ENCODE results near the gene ZBTB17. TPM values are rescaled to one million over a fixed set of nuclear protein-coding genes. Genes with fewer than 3 reads are reported as not detected.
A peak's percentile ranks its signal among the peaks of the same experiment; 100 is the strongest.

ZBTB17 gene
- total RNA-seq, 2 donors from 2014 or later = 44.7 to 54.9 TPM

- Mint-ChIP-seq H3K27ac (peak overlapping the region; percentile 89 to 99), H3K36me3 (peaks cover 7 to 13% of the 10 kb centered on the region in 2 donors), H3K9me3 (no peaks in the 10 kb centered on the region)
- ATAC-seq (peak; percentile 0 to 3), DNase-seq (ENCODE audit: low spot score in 2 of 2) (no peak)
Observed at GRCh38 chr1:15948595-15949452, 27.1 kb downstream of the ZBTB17 start.

DNA sequence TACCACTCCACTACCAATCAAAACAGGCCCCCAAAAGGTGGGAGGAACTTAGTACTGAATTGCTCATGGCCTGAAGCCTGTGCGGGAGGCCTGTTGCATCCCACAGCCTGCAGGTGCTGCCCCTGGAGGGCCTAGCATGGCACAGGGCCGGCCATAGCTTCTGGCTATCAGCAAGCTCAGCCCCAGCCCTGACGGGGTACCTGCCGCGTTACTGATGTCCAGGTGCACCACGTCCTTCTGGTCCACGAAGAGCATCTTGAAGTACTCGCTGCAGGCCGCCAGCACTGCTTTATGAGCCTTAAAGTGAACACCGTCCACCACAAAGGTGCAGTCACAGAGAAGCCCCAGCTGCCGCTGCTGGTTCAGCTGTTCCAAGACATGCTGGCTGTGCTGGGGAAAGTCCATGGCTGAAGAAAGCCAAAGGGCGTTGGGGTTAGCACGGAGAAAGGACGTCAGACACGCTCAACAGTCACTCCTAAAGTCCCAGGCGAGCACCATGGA, 27.8 kb downstream of the ZBTB17 start:
- Mint-ChIP-seq H3K36me3 (peaks cover 7 to 8% of the 10 kb centered on the region in 2 donors), H3K9me3 (no peaks in the 10 kb centered on the region), H3K27ac (peak overlapping the region; percentile 89 to 92)
- DNase-seq (ENCODE audit: low spot score in 2 of 2) (no peak), ATAC-seq (no peak)

DNA sequence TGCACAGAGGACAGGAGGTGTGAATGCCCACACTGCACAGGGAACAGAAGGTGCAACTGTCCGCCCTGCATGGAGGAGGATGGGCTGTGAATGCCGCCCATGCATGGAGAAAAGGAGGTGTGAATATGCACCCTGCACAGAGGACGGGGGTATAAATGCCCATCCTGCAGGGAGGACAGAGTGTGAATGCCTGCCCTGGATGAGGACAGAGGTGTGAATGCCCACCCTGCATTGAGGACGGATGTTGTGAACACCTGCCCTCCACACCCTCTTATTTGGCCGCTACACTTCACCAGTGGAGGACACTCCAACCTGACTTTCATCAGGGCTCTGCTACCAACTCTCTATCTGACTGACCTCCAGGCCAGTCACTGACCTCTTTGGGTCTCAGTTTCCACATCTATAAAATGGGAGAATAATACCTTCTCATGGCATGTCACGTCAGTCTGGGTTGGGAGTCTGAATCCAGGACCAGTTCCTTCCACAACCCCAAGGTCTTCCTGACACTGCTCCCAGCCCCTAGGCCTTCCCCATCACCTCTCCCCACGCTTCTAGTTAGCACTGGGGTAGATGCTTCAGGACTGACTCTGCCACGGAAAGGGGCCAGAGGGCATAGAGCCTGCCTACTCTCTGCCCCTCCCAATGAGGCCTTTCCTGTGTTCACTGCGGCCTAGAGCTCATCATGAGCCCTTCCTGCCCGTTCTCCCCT, 28.4 kb downstream of the ZBTB17 start:
- Mint-ChIP-seq H3K27ac (peak overlapping the region; percentile 89 to 92), H3K9me3 (no peaks in the 10 kb centered on the region), H3K36me3 (peaks cover 7 to 8% of the 10 kb centered on the region in 2 donors)
- no peak for DNase-seq (ENCODE audit: low spot score in 2 of 2)
- ATAC-seq = no peak

- H3K36me3 Mint-ChIP-seq = peaks cover 7 to 8% of the 10 kb centered on the region in 2 donors
- DNase-seq (ENCODE audit: low spot score in 2 of 2) = no peak
- ATAC-seq = no peak
- H3K27ac Mint-ChIP-seq = peak overlapping the region; percentile 13 to 81
- no peaks in the 10 kb centered on the region for H3K9me3 Mint-ChIP-seq
Observed at GRCh38 chr1:15946571-15947381, 29.1 kb downstream of the ZBTB17 start.

- no peak for DNase-seq (ENCODE audit: low spot score in 2 of 2)
- H3K9me3 Mint-ChIP-seq = no peaks in the 10 kb centered on the region
- peak overlapping the region; percentile 13 to 81 for H3K27ac Mint-ChIP-seq
- ATAC-seq = no peak
- peaks cover 7 to 8% of the 10 kb centered on the region in 2 donors for H3K36me3 Mint-ChIP-seq
Observed at GRCh38 chr1:15945832-15946448, 30.0 kb downstream of the ZBTB17 start.

DNA sequence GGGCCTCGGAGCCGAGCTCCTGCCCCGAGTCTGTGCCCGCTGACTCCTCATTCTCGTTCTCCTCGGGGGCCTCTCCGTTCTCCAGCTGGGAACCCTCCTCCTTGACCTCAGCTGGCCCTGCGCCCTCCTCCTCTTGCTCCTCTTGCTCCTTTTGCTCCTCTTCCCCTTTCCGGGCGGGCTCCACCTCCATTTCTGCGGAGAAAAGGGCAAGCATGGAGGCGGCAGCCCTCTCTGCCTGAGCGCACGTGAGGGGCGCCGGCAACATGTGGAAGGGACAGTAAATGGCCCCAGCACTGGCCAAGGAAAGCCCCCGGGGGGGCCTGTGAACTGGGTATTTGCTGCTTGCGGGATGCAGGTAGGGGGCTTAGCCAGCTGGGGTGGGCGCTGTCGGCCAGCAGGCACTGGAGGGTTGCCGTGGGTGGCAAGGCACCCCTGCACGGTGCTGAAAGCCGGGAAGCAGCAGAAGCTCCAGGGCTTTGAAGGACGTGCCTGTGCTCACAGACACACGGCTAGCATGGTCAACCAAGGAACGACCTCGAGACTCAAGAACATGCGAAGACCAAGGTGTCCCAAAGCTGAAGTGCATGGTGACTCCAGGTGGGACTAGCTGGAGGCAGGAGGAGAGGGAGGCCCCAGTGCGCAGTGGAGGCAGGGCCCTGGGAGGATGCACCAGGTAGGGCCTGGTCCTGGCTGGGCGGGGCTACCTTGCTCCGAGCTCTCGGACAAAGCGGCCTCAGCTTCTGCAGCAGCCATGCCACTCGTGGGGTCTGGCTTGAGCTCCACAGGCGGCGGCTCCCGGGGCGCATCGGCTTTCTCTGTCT, 30.7 kb downstream of the ZBTB17 start:
- DNase-seq (ENCODE audit: low spot score in 2 of 2) (no peak), ATAC-seq (no peak)
- Mint-ChIP-seq H3K27ac (peak overlapping the region in 1 of 2 donors; percentile 86), H3K36me3 (peaks cover 7 to 8% of the 10 kb centered on the region in 2 donors), H3K9me3 (no peaks in the 10 kb centered on the region)

DNA sequence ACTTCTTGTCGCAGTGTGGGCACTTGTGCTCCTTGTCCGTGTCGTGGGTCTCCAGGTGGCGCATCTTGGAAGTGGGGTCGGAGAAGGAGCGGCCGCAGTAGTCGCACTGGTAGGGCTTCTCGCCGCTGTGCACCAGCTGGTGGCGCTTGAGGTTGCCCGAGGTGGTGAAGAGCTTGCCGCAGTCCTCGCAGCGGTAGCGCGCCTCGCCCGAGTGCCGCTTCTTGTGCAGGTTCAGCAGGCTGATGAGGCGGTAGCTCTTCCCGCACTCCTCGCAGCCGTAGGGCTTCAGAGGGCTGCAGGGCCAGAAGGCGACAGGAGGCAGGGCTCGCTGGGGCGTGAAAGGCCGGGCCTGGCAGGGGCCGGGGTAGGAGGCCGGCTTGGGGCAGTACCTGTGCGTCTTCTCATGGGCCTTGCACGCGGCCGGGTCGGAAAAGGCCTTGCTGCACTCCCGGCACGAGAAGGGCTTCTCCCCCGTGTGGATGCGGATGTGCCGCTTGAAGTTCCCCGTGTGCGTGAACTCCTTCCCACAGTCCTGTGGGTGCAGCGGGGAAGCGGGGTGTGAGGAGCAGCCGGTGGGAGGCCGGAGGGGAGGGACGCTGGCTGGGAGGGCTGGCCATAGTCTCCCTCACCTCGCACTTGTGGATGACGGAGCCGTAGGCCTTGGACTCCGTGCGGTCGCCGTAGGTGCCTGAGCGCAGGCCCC, 31.4 kb downstream of the ZBTB17 start:
- Mint-ChIP-seq H3K9me3 (no peaks in the 10 kb centered on the region), H3K27ac (no peak overlapping the region), H3K36me3 (peaks cover 7 to 9% of the 10 kb centered on the region in 2 donors)
- ATAC-seq (no peak), DNase-seq (ENCODE audit: low spot score in 2 of 2) (no peak)

DNA sequence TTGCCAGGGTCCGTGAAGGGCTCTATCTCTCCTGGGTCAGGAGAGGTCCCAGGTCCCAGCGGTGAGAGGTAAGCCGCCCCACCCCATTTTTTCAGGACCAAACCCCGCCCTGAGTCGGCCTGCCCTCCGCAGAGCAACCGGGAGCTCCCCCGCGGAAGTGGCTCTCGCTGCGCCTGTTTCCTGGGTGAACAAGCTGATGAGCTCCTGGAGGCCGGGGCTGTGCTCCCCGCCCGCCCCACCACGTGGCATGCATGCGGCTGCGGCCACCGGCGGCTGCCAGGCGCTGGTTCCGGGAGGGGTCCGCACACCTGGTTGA, 32.0 kb downstream of the ZBTB17 start:
- ATAC-seq (no peak), DNase-seq (ENCODE audit: low spot score in 2 of 2) (no peak)
- Mint-ChIP-seq H3K36me3 (peaks cover 11 to 14% of the 10 kb centered on the region in 2 donors), H3K9me3 (no peaks in the 10 kb centered on the region), H3K27ac (no peak overlapping the region)

- H3K36me3 Mint-ChIP-seq = peaks cover 11 to 14% of the 10 kb centered on the region in 2 donors
- H3K9me3 Mint-ChIP-seq = no peaks in the 10 kb centered on the region
- DNase-seq (ENCODE audit: low spot score in 2 of 2) (no peak), ATAC-seq (no peak)
- H3K27ac Mint-ChIP-seq = no peak overlapping the region
Observed at GRCh38 chr1:15943328-15943991, 32.4 kb downstream of the ZBTB17 start.

- ATAC-seq (no peak), DNase-seq (ENCODE audit: low spot score in 2 of 2) (no peak)
- Mint-ChIP-seq H3K9me3 (no peaks in the 10 kb centered on the region), H3K36me3 (peaks cover 8 to 10% of the 10 kb centered on the region in 2 donors), H3K27ac (peak overlapping the region in 1 of 2 donors; percentile 5)
Observed at GRCh38 chr1:15942661-15943327, 33.1 kb downstream of the ZBTB17 start.

GRCh38 chr1:15941899-15942660, 33.8 kb downstream of the ZBTB17 start:
- H3K9me3 Mint-ChIP-seq = no peaks in the 10 kb centered on the region
- ATAC-seq (no peak), DNase-seq (ENCODE audit: low spot score in 2 of 2) (no peak)
- H3K36me3 Mint-ChIP-seq = peaks cover 11% of the 10 kb centered on the region in 2 donors
- peak overlapping the region in 1 of 2 donors; percentile 73 for H3K27ac Mint-ChIP-seq

DNA sequence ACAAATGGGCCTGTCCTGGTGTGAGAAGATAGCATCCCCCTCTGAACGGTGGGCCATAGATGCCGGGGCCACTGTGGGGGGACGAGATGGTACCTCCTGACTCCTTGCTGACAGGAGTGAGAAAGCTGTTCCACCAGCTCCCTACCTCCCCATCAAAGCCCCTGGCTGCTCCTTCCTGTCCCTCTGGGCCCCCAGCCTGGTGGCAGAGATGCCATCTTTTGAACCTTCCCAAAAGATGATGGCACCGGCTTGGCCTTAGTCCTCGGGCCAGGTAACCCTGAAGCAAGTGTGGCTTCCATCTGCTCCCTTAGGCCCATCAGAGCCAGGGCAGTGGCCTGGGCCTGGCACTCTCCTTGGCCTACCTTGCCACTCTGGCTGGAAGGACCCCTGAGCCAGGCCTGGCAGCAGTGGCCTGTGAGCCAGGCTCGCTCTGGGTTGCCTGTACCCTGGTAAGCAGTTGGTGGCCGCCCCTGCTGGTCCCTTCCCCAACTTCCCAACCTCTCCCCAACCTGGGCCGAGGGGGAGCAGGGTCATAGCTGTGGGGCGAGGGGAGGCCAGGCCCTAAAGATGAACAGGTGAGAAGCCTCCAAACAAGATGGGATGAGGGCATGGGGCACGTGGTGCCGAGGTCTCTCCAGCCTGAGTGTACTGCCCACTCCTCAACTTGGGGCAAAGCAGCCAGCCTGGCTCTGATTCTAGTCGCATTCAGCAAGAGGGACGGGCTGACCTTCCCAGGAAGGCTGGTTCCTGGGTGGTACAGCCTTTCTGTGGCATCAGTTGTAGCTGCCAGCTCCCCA, 34.7 kb downstream of the ZBTB17 start:
- Mint-ChIP-seq H3K36me3 (peaks cover 11% of the 10 kb centered on the region in 2 donors), H3K27ac (peak overlapping the region; percentile 73 to 91), H3K9me3 (no peaks in the 10 kb centered on the region)
- ATAC-seq = peak in 1 of 2 donors; percentile 8
- no peak for DNase-seq (ENCODE audit: low spot score in 2 of 2)

All from activated naive CD4-positive, alpha-beta T cell treated with anti-CD3 and anti-CD28 coated beads, Interleukin-2, amount 50 U/mL, for 72 hours (primary cell).